ENCODE data around the gene MALRD1. TPM values are rescaled to one million over a fixed set of nuclear protein-coding genes. Genes with fewer than 3 reads are reported as not detected.

Gene MALRD1
- total RNA-seq, 2 experiments from 2014 or later = 0.29 to 0.41 TPM

GRCh38 chr10:19480353-19480752 is 431.8 kb downstream of the MALRD1 start:
- no peak overlapping the region for H3K4me3 Mint-ChIP-seq
- peaks cover 1% of the 10 kb centered on the region for H3K9me3 Mint-ChIP-seq
- no peak for DNase-seq
- intact Hi-C loops (cut with micrococcal nuclease) = no loop called here
- no peak for ATAC-seq
- ChIA-PET CTCF (no interaction called here), POLR2A (no interaction called here)
- TF ChIP-seq, protein P1, sequence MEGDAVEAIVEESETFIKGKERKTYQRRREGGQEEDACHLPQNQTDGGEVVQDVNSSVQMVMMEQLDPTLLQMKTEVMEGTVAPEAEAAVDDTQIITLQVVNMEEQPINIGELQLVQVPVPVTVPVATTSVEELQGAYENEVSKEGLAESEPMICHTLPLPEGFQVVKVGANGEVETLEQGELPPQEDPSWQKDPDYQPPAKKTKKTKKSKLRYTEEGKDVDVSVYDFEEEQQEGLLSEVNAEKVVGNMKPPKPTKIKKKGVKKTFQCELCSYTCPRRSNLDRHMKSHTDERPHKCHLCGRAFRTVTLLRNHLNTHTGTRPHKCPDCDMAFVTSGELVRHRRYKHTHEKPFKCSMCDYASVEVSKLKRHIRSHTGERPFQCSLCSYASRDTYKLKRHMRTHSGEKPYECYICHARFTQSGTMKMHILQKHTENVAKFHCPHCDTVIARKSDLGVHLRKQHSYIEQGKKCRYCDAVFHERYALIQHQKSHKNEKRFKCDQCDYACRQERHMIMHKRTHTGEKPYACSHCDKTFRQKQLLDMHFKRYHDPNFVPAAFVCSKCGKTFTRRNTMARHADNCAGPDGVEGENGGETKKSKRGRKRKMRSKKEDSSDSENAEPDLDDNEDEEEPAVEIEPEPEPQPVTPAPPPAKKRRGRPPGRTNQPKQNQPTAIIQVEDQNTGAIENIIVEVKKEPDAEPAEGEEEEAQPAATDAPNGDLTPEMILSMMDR (IDR thresholded peaks at IDR 0.05) = no peak
- H3K27ac Mint-ChIP-seq = no peak overlapping the region
- no peaks in the 10 kb centered on the region for H3K36me3 Mint-ChIP-seq (ENCODE audit: low read depth)
- H3K4me1 Mint-ChIP-seq (ENCODE audit: low read depth) = no peaks in the 10 kb centered on the region
- H3K27me3 Mint-ChIP-seq = no peaks in the 10 kb centered on the region

DNA sequence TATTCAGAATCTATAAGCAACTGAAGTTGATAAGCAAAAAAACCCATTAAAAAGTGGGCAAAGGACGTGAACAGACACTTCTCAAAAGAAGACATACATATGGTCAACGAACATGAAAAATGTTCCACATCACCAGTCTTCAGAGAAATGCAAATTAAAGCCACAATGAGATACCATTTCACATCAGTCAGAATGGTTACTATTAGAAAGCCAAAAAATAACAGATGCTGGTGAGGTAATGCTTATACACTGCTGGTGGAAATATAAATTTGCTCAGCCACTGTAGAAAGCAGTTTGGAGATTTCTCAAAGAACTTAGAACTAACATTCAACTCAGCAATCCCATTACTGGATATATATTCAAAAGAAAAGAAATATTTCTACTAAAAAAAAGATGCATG is 434.8 kb downstream of the MALRD1 start:
- H3K4me3 Mint-ChIP-seq = no peak overlapping the region
- CTCF ChIA-PET = no interaction called here

GRCh38 chr10:19488592-19489280 is 440.1 kb downstream of the MALRD1 start:
- no peaks in the 10 kb centered on the region for H3K36me3 Mint-ChIP-seq (ENCODE audit: low read depth)
- ChIA-PET CTCF (no interaction called here), POLR2A (no interaction called here)
- DNase-seq (peak; percentile 9), ATAC-seq (no peak)
- TF ChIP-seq, protein P1 (IDR thresholded peaks at IDR 0.05) = no peak
- H3K9me3 Mint-ChIP-seq = peaks cover 6% of the 10 kb centered on the region
- H3K27me3 Mint-ChIP-seq = peaks cover 3% of the 10 kb centered on the region
- intact Hi-C loops (cut with micrococcal nuclease) = no loop called here
- no peak overlapping the region for H3K27ac Mint-ChIP-seq
- H3K4me3 Mint-ChIP-seq = peak overlapping the region; percentile 51
- H3K4me1 Mint-ChIP-seq (ENCODE audit: low read depth) = peaks cover 9% of the 10 kb centered on the region

More for the DNA sequence above, 434.8 kb downstream of the MALRD1 start:
- TF ChIP-seq, protein P1 (IDR thresholded peaks at IDR 0.05) = no peak
- POLR2A ChIA-PET = no interaction called here
- H3K27ac Mint-ChIP-seq = no peak overlapping the region
- peaks cover 2% of the 10 kb centered on the region for H3K27me3 Mint-ChIP-seq
- peaks cover 5% of the 10 kb centered on the region for H3K9me3 Mint-ChIP-seq
- no peaks in the 10 kb centered on the region for H3K36me3 Mint-ChIP-seq (ENCODE audit: low read depth)
- ATAC-seq (no peak), DNase-seq (no peak)
- intact Hi-C loops (cut with micrococcal nuclease) = no loop called here
- H3K4me1 Mint-ChIP-seq (ENCODE audit: low read depth) = peaks cover 2% of the 10 kb centered on the region

DNA sequence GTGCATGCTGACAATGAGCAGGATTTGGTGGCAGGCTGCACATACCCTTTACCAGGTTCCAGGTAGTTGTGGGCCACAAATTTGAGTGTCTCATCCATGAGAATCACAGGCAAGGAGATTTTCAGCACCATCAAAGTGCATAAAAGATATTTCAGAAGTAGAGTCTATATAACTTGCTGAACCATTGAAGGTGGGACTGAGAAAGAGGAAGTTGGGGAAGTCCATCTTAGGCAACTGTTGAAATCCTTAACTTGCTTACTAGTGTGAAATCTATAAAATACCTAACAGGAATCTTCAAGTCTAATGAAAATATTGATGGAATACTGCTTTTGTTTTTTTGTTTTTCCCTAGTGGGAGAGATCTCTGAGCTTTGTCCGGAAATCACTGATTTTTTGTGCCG is 442.6 kb downstream of the MALRD1 start:
- ATAC-seq (no peak), DNase-seq (no peak)
- Mint-ChIP-seq H3K4me3 (no peak overlapping the region), H3K9me3 (peaks cover 4% of the 10 kb centered on the region), H3K27ac (no peak overlapping the region), H3K4me1 (ENCODE audit: low read depth) (peaks cover 9% of the 10 kb centered on the region), H3K27me3 (peaks cover 3% of the 10 kb centered on the region), H3K36me3 (ENCODE audit: low read depth) (no peaks in the 10 kb centered on the region)
- intact Hi-C loops (cut with micrococcal nuclease) = no loop called here
- POLR2A ChIA-PET = no interaction called here
- TF ChIP-seq, protein P1 (IDR thresholded peaks at IDR 0.05) = no peak
- CTCF ChIA-PET = no interaction called here

DNA sequence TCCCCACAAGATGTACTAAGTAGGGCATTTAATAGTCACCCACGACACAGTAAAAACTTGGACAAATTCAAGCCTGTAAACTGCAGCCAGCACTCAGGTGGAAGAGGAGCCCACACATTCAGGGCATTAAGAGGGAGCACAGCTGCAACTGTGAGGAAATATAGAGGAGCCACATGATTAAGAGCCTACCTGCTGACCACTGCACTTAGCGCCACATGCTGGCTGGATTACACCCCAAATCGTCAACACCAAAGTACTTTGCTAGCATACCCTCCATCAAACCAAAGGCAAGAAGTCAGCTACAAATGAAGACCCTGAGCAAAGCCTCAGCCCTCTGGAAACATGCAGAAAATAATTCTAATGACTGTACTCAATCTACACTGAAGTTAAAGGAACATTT is 445.3 kb downstream of the MALRD1 start:
- TF ChIP-seq, protein P1 (IDR thresholded peaks at IDR 0.05) = no peak
- Mint-ChIP-seq H3K9me3 (no peaks in the 10 kb centered on the region), H3K4me3 (no peak overlapping the region), H3K4me1 (ENCODE audit: low read depth) (peaks cover 2% of the 10 kb centered on the region), H3K27ac (no peak overlapping the region), H3K27me3 (no peaks in the 10 kb centered on the region), H3K36me3 (ENCODE audit: low read depth) (no peaks in the 10 kb centered on the region)
- DNase-seq (no peak), ATAC-seq (no peak)
- POLR2A ChIA-PET = no interaction called here
- CTCF ChIA-PET = no interaction called here
- intact Hi-C loops (cut with micrococcal nuclease) = no loop called here
